ENCODE measurements around the gene DMPK.
A peak's percentile ranks its signal among the peaks of the same experiment; 100 is the strongest.
"Not testable (repeated sequence)": the region's sequence is repeated elsewhere in the genome, so short reads cannot be mapped to it uniquely, and the experiment has no call there.

Gene DMPK

GRCh38 chr19:45814851-45815480, 32.7 kb upstream of the DMPK start, which contains the start of gene RSPH6A:
RSPH6A (minus strand) TSS chr19:45815308; CDS start chr19:45815176, 132 bp downstream.
- DNase-seq: no peak

DNA sequence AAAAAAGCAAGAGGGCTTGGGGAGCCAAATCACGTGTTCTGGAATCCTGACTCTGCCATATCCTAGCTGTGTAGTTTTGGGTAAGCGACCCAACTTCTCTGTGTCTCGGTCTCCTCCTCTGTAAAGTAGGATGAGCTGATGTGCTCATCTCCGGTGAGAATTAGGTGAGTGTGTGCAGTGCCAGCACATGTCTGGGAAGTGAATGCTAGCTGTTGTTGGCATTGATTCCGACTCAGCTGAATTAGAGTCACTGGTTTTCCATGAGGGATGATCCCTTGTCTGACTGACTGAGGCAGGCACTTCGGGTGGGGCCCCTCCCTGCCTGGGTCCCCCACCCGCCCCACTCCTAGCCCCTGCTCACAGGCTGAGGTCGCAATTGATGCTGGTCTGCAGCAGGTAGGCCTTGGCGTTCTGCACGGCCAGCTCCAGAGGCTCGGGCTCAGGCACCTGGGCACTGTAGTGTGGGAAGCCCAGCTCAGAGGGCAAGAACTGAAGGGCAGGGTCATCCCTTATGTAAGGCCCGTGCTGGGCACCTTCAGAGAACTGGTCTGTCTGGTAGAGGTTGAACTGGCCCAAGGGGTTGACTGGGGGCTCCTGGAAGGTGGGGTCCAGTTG, 32.0 kb upstream of the DMPK start:
- no peak for DNase-seq

DNA sequence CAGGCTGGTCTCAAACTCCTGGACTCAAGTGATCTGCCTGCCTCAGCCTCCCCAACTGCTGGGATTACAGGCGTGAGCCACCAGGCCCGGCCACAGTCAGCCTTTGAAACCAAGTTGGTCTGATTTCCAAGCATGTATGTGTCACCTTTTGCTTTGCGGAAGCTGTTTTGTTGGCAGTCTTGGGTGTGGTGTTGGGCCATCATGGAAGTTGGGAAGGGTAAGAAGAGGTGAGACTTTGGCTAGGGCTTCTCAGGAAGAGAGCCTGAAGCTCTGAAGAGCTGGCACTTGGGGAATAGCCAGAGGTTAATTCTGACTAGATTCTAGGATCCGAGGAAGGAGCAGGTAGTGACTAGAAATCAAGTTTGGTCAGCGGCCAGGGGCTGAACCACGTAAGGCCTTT, 30.0 kb upstream of the DMPK start:
- no peak for DNase-seq

DNA sequence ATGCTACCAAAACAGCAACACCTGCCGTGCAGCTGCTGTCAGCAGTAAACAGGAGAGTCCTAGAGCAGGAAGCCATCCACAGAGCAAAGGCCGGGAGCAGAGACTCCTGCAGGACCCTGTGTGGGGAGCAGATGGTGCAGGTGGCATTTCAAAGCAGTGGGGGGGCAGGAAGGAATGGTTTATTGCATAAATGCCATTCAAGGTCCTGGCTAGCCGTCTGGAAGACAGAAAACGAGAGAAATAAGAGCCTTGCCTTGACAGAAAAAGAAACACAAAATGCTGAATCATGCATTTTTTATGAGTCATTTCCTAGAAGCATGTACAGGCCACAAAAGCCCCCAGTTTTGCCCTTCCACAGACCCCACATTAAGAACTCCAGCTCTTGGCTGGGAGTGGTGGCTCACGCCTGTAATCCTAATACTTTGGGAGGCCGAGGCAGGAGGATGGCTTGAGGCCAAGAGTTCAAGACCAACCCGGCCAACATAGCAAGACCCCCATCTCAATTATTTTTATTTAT, 27.4 kb upstream of the DMPK start:
- peak; percentile 78 for DNase-seq

DNA sequence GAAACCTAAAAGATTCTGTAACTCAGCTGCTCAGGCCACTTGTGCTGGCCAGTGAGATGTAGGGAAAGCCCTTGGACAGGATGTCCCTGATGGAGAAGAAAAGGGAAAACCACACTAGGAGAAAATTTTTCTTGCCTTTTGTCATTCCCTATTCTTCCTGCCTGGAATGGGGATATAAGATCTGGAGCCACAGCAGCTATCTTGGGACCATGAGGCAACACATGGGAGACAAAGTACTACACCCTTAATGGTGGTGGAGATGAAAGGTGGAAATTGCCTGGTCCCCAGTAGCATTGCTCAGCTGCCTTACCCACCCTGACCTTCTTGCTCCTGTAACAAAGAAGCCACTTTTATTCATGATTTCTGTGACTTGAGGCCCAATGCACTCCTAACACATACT, 23.4 kb upstream of the DMPK start:
- DNase-seq: no peak

DNA sequence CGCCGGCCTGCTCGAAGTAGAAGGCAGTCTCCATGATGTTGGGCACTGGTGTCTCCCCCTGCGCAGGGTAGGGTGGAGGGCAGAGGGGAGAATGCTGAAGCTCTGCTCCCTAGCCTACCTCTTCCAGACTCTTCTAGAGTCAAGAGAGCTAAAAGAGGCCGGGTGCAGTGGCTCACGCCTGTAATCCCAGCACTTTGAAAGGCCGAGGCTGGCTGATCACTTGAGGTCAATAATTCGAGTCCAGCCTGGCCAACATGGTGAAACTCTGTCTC, 22.6 kb upstream of the DMPK start:
- DNase-seq: no peak

DNA sequence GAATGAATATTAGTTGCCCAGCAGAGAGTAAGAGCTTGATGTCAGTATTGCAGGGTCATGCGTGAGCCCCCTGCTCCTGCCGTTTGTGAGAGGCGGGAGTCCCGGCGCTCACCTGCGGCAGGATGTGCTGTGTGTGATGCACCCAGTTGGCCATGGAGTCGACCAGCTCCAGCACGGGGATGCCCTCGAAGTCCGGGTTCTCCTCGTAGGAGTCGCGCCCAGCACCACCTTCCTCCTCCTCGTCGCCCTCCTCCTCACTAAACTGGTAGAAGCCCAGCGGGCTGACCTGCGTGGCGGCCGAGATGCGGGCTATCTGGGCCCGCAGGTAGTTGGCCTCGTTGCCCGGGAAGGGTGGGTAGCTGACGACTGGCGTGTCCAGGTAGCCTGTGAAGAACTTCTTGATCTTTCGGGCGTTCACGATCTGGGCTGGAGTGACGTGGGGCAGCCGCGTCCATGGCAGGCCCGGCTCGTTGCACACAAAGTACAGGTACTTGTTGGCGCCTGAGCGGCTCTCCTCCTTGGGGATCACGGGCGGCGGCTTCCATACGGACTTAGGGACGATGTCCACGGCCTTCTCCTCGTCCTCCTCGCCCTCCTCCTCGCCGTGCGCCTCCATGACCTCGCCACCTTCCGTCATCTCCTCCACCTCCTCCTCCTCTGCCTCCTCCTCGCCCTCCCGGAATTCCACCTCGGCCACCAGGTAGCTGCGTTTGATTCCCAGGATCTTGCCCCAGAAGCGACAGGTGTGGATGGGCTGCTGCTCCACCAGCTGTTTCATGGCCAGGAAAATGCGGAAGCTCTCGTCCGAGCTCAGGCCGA, 22.1 kb upstream of the DMPK start:
- DNase-seq: no peak

- no peak for DNase-seq
These were observed 19.4 kb upstream of the DMPK start for GRCh38 chr19:45801603-45802175.

- DNase-seq: peak; percentile 78
These were observed 17.8 kb upstream of the DMPK start for GRCh38 chr19:45800070-45800553.

DNA sequence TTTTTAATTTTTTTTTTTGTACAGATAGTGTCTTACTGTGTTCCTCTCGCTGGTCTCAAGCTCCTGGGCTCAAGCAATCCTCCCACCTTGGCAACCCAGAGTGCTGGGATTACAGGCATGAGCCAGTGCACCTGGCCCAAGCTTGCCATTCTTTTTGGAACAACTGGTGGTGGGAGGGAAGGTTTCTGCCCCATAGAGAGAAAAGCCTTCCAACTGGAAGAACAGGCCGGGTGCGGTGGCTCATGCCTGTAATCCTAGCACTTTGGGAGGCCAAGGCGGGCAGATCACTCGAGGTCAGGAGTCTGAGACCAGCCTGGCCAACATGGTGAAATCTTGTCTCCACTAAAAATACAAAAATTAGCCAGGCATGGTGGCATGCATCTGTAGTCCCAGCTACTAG, 17.3 kb upstream of the DMPK start:
- DNase-seq: not testable (repeated sequence)

DNA sequence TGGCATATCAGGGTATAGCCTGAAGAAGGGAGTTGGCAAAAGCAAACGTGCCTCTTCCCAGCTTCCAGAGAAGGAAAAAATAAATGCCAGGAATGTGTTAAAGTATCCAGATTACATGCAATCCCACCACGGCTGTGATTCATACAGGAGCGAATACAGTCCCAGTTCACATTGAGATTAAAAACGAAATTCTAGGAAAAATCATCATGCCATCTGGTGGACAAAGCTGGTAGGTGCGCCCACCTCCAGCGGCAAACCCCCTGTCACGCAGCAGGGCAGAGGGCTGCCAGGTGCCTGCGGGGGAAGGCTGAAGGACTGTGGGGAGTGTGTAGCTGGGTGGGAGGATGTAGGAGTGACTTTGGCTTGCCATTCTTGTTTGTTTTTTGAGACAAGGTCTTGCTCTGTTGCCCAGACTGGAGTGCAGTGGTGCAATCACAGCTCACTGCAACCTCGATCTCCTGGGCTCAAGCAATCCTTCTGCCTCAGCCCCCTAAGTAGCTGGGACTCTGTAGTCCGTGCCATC, 16.8 kb upstream of the DMPK start:
- peak; percentile 91 for DNase-seq

GRCh38 chr19:45794627-45795026, 12.3 kb upstream of the DMPK start:
- no peak for DNase-seq

DNA sequence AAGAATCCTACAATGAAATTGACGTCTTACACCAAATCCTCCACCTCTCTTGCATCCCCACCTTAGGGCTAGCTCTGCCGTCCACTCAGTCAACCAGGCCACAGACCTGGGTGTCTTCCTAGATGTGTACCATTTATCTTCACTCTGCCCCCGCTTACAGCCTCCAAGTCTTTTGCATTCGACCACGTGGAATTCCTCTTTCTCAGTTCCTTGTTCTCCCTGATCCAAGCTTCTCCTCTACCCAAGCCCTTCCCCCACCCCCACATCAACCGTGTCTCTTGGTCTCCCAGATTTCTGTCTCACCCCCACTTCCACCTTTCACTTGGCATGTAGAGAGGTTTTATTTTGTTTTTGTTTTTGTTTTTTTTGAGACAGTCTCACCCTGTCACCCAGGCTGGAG, 11.6 kb upstream of the DMPK start:
- DNase-seq: no peak

- no peak for DNase-seq
These were observed 10.9 kb upstream of the DMPK start for GRCh38 chr19:45793178-45793564.

GRCh38 chr19:45792470-45793177, 10.3 kb upstream of the DMPK start, which contains the start of gene DMWD:
DMWD (minus strand) TSS chr19:45792845; CDS start chr19:45792756, 89 bp downstream.
- peak; percentile 97 for DNase-seq

GRCh38 chr19:45791744-45792469, 9.6 kb upstream of the DMPK start:
- DNase-seq: no peak

GRCh38 chr19:45790942-45791341, 8.7 kb upstream of the DMPK start:
- no peak for DNase-seq

DNA sequence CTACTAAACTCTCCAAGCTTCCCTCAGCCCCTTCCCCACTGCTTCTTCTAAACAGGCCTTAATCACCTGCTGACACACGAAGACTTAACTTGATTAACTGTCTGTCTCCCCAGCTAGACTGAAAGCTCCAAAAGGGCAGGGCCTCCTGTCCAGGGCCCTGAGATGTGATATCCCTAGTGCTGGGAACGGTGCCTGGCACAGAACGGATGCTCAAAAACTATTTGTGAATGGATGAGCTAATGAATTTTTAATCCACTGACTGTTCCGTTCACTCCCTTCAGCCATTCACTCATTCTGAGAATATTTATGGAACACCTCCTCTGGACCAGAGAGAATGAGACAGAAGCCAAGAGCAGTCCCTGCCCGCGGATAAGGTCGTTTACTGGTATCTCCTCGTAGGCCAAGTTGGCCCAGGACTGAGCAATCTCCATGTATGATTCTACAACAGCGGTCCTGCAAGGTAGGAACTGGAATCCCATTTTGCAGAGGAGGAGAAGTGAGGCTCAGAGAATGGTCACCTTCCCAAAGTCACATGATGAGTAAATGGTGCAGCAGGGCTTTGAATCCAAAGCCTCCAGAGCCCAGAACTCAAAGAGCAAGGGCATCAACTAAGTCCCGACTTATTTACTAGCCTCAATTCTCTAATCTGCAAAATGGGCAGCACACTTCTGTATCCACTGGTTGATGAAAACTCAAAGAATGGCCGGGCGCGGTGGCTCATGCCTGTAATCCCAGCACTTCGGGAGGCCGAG, 6.9 kb upstream of the DMPK start:
- DNase-seq: no peak

GRCh38 chr19:45786533-45786894, 4.2 kb upstream of the DMPK start:
- DNase-seq: no peak

GRCh38 chr19:45785781-45786532, 3.7 kb upstream of the DMPK start:
- DNase-seq: no peak

All from fibroblast of skin of back (primary cell).